Liver (tissue), 9 donors: ENCODE results near the gene CFAP69. TPM values are rescaled to one million over a fixed set of nuclear protein-coding genes. Genes with fewer than 3 reads are reported as not detected.

Experiments
- DNase-seq: peaks from one replicate; pipeline ENCODE4 v3.0.0-alpha.2; 2017; ENCODE audit warnings: low spot score
- H3K27ac ChIP-seq, 2 donors: one replicate each; pipeline ENCODE4 v1.7.0; 2013; ENCODE audit warnings: inconsistent platforms in 2 of 2, low read length in 2 of 2, control low read depth in 1 of 2, low read depth in 1 of 2, mild to moderate bottlenecking in 1 of 2
- H3K27me3 ChIP-seq, 4 donors: one replicate each; pipeline versions ENCODE4 v1.6.1 to v1.7.0; 2013; ENCODE audit warnings: low read length in 3 of 4, inconsistent platforms in 1 of 4, mild to moderate bottlenecking in 1 of 4, moderate library complexity in 1 of 4; ENCODE audit not compliant: control insufficient read depth in 4 of 4, insufficient read depth in 4 of 4
- H3K36me3 ChIP-seq, 4 donors: one replicate each; pipeline versions ENCODE4 v1.6.1 to v1.7.0; 2013; ENCODE audit warnings: low read length in 3 of 4, mild to moderate bottlenecking in 3 of 4, low read depth in 1 of 4, moderate library complexity in 1 of 4; ENCODE audit not compliant: control insufficient read depth in 4 of 4, insufficient read depth in 3 of 4
- H3K4me1 ChIP-seq, 4 donors: one replicate each; pipeline versions ENCODE4 v1.6.1 to v1.7.0; 2013; ENCODE audit warnings: low read length in 3 of 4, mild to moderate bottlenecking in 3 of 4, moderate library complexity in 1 of 4; ENCODE audit not compliant: control insufficient read depth in 4 of 4, insufficient read depth in 4 of 4
- H3K4me3 ChIP-seq, 3 donors: one replicate each; pipeline versions ENCODE4 v1.6.1 to v1.7.0; 2013; ENCODE audit warnings: low read length in 3 of 3, control low read depth in 1 of 3, low read depth in 1 of 3, mild to moderate bottlenecking in 1 of 3
- H3K9ac ChIP-seq, 2 donors: one replicate each; pipeline ENCODE4 v1.7.0; 2013; ENCODE audit warnings: low read length in 2 of 2, mild to moderate bottlenecking in 2 of 2, moderate library complexity in 2 of 2, control low read depth in 1 of 2, low read depth in 1 of 2
- H3K9me3 ChIP-seq, 4 donors: one replicate each; pipeline versions ENCODE4 v1.6.1 to v1.7.0; 2013; ENCODE audit warnings: low read length in 3 of 4; ENCODE audit not compliant: control insufficient read depth in 4 of 4
- EGR1 ChIP-seq, 2 donors: IDR thresholded peaks; 2 replicates each; pipeline ENCODE4 v1.6.1; 2016 to 2018; ENCODE audit warnings: antibody characterized with exemption in 2 of 2, low read depth in 2 of 2
- FOXA1 ChIP-seq: IDR thresholded peaks from 2 replicates; pipeline ENCODE4 v1.6.1; 2016; ENCODE audit warnings: antibody characterized with exemption
- FOXA2 ChIP-seq: IDR thresholded peaks from 2 replicates; pipeline ENCODE4 v1.6.1; 2016; ENCODE audit warnings: antibody characterized with exemption
- GABPA ChIP-seq, 2 donors: IDR thresholded peaks in 1 of 2; conservative IDR thresholded peaks in 1 of 2; 2 replicates each; pipeline ENCODE4 v1.6.1; 2016; ENCODE audit warnings: antibody characterized with exemption in 2 of 2, mild to moderate bottlenecking in 1 of 2, moderate library complexity in 1 of 2
- HNF4A ChIP-seq, 2 donors: conservative IDR thresholded peaks; 2 replicates each; pipeline ENCODE4 v1.6.1; 2016; ENCODE audit warnings: antibody characterized with exemption in 2 of 2, mild to moderate bottlenecking in 2 of 2
- HNF4G ChIP-seq: IDR thresholded peaks from 2 replicates; pipeline ENCODE4 v1.6.1; 2016; ENCODE audit warnings: antibody characterized with exemption
- JUND ChIP-seq, 2 donors: IDR thresholded peaks; 2 replicates each; pipeline ENCODE4 v1.6.1; 2016; ENCODE audit warnings: antibody characterized with exemption in 2 of 2
- NR2F2 ChIP-seq: IDR thresholded peaks from 2 replicates; pipeline ENCODE4 v1.6.1; 2016; ENCODE audit warnings: antibody characterized with exemption
- RAD21 ChIP-seq, 2 donors: IDR thresholded peaks; 2 replicates each; pipeline ENCODE4 v1.6.1; 2016; ENCODE audit warnings: antibody characterized with exemption in 2 of 2, mild to moderate bottlenecking in 2 of 2
- RXRA ChIP-seq, 2 donors: IDR thresholded peaks; 2 replicates each; pipeline ENCODE4 v1.6.1; 2017 to 2018; ENCODE audit warnings: antibody characterized with exemption in 2 of 2, mild to moderate bottlenecking in 1 of 2
- SP1 ChIP-seq: IDR thresholded peaks from 2 replicates; pipeline ENCODE4 v1.6.1; 2018; ENCODE audit warnings: antibody characterized with exemption, mild to moderate bottlenecking
- TAF1 ChIP-seq: conservative IDR thresholded peaks from 2 replicates; pipeline ENCODE4 v1.6.1; 2016; ENCODE audit warnings: antibody characterized with exemption, mild to moderate bottlenecking
- YY1 ChIP-seq: IDR thresholded peaks from 2 replicates; pipeline ENCODE4 v1.6.1; 2016; ENCODE audit warnings: antibody characterized with exemption, mild to moderate bottlenecking
- WGBS: extraction: QIAGEN DNeasy Blood & Tissue Kit; methylation state at CpG from one replicate; pipeline ENCODE4 v1.1.7; 2013; 5-methylcytosine and 5-hydroxymethylcytosine counted together
- polyA plus RNA-seq, 2 donors: library from polyadenylated mRNA; stranded (reverse) in 1 of 2; unstranded in 1 of 2; fragments of 200-250 nt in 1 of 2; fragments of >200 nt in 1 of 2; fragmentation: Nextera tagmentation in 1 of 2; extraction: Ambion mirVana in 1 of 2; gene quantifications; one replicate each; pipeline versions ENCODE4 v1.2.1 to v1.2.3, GENCODE V29; 2013 to 2015
- total RNA-seq, 2 donors: library from RNA; depleted of rRNA; stranded (reverse); fragments of >200 nt; gene quantifications; one replicate each; pipeline ENCODE4 v1.2.3, GENCODE V29; 2014
- TF ChIP-seq, protein P1 (sequence below): IDR thresholded peaks from 2 replicates; pipeline ENCODE4 v1.6.1; 2016; ENCODE audit warnings: antibody characterized with exemption
- TF ChIP-seq, protein P2 (sequence below): IDR thresholded peaks from 2 replicates; pipeline ENCODE4 v1.6.1; 2016; ENCODE audit warnings: antibody characterized with exemption
- TF ChIP-seq, protein P3 (sequence below): fragments of 150-350 bp; IDR thresholded peaks from 2 replicates; pipeline ENCODE4 v1.5.1; 2017; ENCODE audit warnings: improper control_type of control experiment, low read depth, low read length; ENCODE audit not compliant: missing input control
- TF ChIP-seq, protein P4 (sequence below): IDR thresholded peaks from 2 replicates; pipeline ENCODE4 v1.6.1; 2016; ENCODE audit warnings: antibody characterized with exemption
- TF ChIP-seq, protein P5 (sequence below): IDR thresholded peaks from 2 replicates; pipeline ENCODE4 v1.6.1; 2016; ENCODE audit warnings: antibody characterized with exemption, mild to moderate bottlenecking
- donor health status: healthy.
- donor health status: healthy.
- donor health status: healthy.
- donor health status: healthy.
- donor health status: healthy.

The CFAP69 gene
- total and polyA plus RNA-seq, 4 donors = 1.2 to 11.7 (median 4.1) TPM

DNA sequence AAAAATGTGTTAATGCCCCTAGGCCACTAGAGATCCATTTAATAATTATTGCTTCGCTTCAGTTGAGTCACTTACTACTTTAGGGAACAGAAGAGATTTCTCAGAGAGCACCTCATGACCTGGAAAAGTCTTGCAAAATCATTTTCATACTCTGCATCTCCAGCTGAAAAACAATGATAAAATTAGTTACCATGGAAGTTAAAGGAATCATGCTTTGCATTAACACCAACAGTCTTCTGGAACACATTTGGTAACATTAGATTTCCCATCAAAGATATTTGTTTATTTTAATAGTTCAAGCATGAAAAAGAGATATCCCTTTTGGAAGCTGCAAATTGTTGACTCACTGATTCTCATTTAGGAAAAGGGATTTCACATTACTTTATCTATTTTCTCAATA, 35.2 kb upstream of the CFAP69 start:
- Histone ChIP-seq H3K4me3 (no peak overlapping the region), H3K9me3 (no peaks in the 10 kb centered on the region), H3K36me3 (no peaks in the 10 kb centered on the region), H3K4me1 (peaks cover 0 to 22% (median 13%) of the 10 kb centered on the region in 4 donors), H3K27ac (no peak overlapping the region), H3K9ac (no peak overlapping the region), H3K27me3 (no peaks in the 10 kb centered on the region)
- 94% methylated on average over 1 of the region's 1 CpG for WGBS
- DNase-seq = no peak
- no peak for TF ChIP-seq FOXA1
- TF ChIP-seq, protein P1, sequence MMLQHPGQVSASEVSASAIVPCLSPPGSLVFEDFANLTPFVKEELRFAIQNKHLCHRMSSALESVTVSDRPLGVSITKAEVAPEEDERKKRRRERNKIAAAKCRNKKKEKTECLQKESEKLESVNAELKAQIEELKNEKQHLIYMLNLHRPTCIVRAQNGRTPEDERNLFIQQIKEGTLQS = no peak
- no peak for TF ChIP-seq EGR1 (IDR thresholded peaks at IDR 0.05; ENCODE audit: low read depth in 2 of 2)
- no peak for TF ChIP-seq GABPA (IDR thresholded peaks at IDR 0.05 in 1 of 2, conservative IDR thresholded peaks at IDR 0.05 in 1 of 2)
- TF ChIP-seq SP1 = no peak
- TF ChIP-seq, protein P2, sequence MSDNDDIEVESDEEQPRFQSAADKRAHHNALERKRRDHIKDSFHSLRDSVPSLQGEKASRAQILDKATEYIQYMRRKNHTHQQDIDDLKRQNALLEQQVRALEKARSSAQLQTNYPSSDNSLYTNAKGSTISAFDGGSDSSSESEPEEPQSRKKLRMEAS = no peak
- TF ChIP-seq, protein P3, sequence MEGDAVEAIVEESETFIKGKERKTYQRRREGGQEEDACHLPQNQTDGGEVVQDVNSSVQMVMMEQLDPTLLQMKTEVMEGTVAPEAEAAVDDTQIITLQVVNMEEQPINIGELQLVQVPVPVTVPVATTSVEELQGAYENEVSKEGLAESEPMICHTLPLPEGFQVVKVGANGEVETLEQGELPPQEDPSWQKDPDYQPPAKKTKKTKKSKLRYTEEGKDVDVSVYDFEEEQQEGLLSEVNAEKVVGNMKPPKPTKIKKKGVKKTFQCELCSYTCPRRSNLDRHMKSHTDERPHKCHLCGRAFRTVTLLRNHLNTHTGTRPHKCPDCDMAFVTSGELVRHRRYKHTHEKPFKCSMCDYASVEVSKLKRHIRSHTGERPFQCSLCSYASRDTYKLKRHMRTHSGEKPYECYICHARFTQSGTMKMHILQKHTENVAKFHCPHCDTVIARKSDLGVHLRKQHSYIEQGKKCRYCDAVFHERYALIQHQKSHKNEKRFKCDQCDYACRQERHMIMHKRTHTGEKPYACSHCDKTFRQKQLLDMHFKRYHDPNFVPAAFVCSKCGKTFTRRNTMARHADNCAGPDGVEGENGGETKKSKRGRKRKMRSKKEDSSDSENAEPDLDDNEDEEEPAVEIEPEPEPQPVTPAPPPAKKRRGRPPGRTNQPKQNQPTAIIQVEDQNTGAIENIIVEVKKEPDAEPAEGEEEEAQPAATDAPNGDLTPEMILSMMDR = no peak
- no peak for TF ChIP-seq JUND (IDR thresholded peaks at IDR 0.05)
- TF ChIP-seq RAD21 (IDR thresholded peaks at IDR 0.05) = no peak
- no peak for TF ChIP-seq HNF4A (conservative IDR thresholded peaks at IDR 0.05)
- no peak for TF ChIP-seq NR2F2
- TF ChIP-seq, protein P4, sequence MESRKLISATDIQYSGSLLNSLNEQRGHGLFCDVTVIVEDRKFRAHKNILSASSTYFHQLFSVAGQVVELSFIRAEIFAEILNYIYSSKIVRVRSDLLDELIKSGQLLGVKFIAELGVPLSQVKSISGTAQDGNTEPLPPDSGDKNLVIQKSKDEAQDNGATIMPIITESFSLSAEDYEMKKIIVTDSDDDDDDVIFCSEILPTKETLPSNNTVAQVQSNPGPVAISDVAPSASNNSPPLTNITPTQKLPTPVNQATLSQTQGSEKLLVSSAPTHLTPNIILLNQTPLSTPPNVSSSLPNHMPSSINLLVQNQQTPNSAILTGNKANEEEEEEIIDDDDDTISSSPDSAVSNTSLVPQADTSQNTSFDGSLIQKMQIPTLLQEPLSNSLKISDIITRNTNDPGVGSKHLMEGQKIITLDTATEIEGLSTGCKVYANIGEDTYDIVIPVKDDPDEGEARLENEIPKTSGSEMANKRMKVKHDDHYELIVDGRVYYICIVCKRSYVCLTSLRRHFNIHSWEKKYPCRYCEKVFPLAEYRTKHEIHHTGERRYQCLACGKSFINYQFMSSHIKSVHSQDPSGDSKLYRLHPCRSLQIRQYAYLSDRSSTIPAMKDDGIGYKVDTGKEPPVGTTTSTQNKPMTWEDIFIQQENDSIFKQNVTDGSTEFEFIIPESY = no peak
- no peak for TF ChIP-seq RXRA (IDR thresholded peaks at IDR 0.05)
- no peak for TF ChIP-seq FOXA2
- TF ChIP-seq TAF1 = no peak
- TF ChIP-seq HNF4G = no peak
- TF ChIP-seq YY1 = no peak

DNA sequence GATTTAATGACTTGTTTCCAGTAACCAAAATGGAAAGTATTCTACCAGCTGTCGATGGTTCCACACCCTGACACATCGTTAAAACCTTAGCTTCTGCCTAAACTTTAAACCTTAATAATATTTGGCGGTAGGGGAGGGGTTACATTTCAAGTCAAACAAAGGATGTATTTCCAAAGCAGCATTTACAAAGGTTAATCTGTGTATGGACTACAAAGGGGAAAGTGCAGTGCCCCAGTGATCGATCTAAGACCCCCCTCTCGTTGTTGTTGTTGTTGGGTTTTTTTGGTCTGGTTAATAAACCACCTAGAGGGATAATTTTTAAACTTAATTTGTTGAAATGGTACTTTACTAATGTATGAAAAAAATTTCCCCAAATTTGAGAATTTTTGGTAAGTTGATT, 34.5 kb upstream of the CFAP69 start:
- Histone ChIP-seq H3K9ac (peak overlapping the region in 1 of 2 donors; percentile 92), H3K27me3 (no peaks in the 10 kb centered on the region), H3K36me3 (no peaks in the 10 kb centered on the region), H3K4me1 (peaks cover 0 to 22% (median 13%) of the 10 kb centered on the region in 4 donors), H3K9me3 (no peaks in the 10 kb centered on the region), H3K4me3 (peak overlapping the region in 1 of 3 donors; percentile 73), H3K27ac (no peak overlapping the region)
- 37% methylated on average over 5 of the region's 5 CpGs for WGBS
- no peak for DNase-seq
- TF ChIP-seq HNF4G (no peak), HNF4A (conservative IDR thresholded peaks at IDR 0.05) (peak in 1 of 2 donors; percentile 14), GABPA (IDR thresholded peaks at IDR 0.05 in 1 of 2, conservative IDR thresholded peaks at IDR 0.05 in 1 of 2) (no peak), TAF1 (no peak), NR2F2 (no peak), YY1 (no peak), EGR1 (IDR thresholded peaks at IDR 0.05; ENCODE audit: low read depth in 2 of 2) (no peak), JUND (IDR thresholded peaks at IDR 0.05) (no peak), RAD21 (IDR thresholded peaks at IDR 0.05) (no peak), FOXA1 (no peak), SP1 (no peak), RXRA (IDR thresholded peaks at IDR 0.05) (peak in 1 of 2 donors; percentile 27), FOXA2 (no peak)
- TF ChIP-seq, protein P1 = no peak
- TF ChIP-seq, protein P5, sequence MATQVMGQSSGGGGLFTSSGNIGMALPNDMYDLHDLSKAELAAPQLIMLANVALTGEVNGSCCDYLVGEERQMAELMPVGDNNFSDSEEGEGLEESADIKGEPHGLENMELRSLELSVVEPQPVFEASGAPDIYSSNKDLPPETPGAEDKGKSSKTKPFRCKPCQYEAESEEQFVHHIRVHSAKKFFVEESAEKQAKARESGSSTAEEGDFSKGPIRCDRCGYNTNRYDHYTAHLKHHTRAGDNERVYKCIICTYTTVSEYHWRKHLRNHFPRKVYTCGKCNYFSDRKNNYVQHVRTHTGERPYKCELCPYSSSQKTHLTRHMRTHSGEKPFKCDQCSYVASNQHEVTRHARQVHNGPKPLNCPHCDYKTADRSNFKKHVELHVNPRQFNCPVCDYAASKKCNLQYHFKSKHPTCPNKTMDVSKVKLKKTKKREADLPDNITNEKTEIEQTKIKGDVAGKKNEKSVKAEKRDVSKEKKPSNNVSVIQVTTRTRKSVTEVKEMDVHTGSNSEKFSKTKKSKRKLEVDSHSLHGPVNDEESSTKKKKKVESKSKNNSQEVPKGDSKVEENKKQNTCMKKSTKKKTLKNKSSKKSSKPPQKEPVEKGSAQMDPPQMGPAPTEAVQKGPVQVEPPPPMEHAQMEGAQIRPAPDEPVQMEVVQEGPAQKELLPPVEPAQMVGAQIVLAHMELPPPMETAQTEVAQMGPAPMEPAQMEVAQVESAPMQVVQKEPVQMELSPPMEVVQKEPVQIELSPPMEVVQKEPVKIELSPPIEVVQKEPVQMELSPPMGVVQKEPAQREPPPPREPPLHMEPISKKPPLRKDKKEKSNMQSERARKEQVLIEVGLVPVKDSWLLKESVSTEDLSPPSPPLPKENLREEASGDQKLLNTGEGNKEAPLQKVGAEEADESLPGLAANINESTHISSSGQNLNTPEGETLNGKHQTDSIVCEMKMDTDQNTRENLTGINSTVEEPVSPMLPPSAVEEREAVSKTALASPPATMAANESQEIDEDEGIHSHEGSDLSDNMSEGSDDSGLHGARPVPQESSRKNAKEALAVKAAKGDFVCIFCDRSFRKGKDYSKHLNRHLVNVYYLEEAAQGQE = no peak
- TF ChIP-seq, protein P2 = no peak
- TF ChIP-seq, protein P3 = no peak
